Right lung (tissue), 10 donors: ENCODE measurements around the gene XRCC6. TPM values are rescaled to one million over a fixed set of nuclear protein-coding genes. Genes with fewer than 3 reads are reported as not detected.
"Not testable (repeated sequence)": the region's sequence is repeated elsewhere in the genome, so short reads cannot be mapped to it uniquely, and the experiment has no call there.

Source experiments
- DNase-seq, 2 donors: peaks; one replicate each; pipeline ENCODE4 v3.0.0-alpha.2; 2013
- long read RNA-seq, 8 donors: transcript quantifications; one replicate each; lab custom pipeline, GENCODE V29; 2026
- polyA plus RNA-seq, 5 donors: library from polyadenylated mRNA; unstranded; fragments of 120-200 nt; gene quantifications; one replicate each; pipeline versions ENCODE4 v1.2.1 to v1.2.3, GENCODE V29; 2013; ENCODE audit warnings: inconsistent platforms in 1 of 5, low replicate concordance in 1 of 5; ENCODE audit not compliant: insufficient read length in 5 of 5, insufficient read depth in 1 of 5

The XRCC6 gene
- polyA plus RNA-seq, result 100 to 1,000 TPM; 307 to 378 (median 331) TPM
- long read RNA-seq, donor 1, transcript XRCC6-201 (12 exons, 2,709 nt), result minor isoform, 11 of 159 reads
- long read RNA-seq, donor 1, transcript XRCC6-202 (13 exons, 2,296 nt), result major isoform, 80 of 159 reads
- long read RNA-seq, donor 1, partial matches to known transcripts, result 59 of 159 reads
- long read RNA-seq, donor 1, other reads (novel, unspliced or antisense), result 7 of 159 reads
- long read RNA-seq, donor 2, transcript XRCC6-201 (12 exons, 2,709 nt), result minor isoform, 11 of 85 reads
- long read RNA-seq, donor 2, transcript XRCC6-202 (13 exons, 2,296 nt), result major isoform, 56 of 85 reads
- long read RNA-seq, donor 2, partial matches to known transcripts, result 12 of 85 reads
- long read RNA-seq, donor 2, other reads (novel, unspliced or antisense), result 6 of 85 reads
- long read RNA-seq, donor 3, transcript XRCC6-201 (12 exons, 2,709 nt), result minor isoform, 8 of 109 reads
- long read RNA-seq, donor 3, transcript XRCC6-202 (13 exons, 2,296 nt), result major isoform, 53 of 109 reads
- long read RNA-seq, donor 3, partial matches to known transcripts, result 33 of 109 reads
- long read RNA-seq, donor 3, other reads (novel, unspliced or antisense), result 13 of 109 reads
- long read RNA-seq, donor 4, transcript XRCC6-202 (13 exons, 2,296 nt), result major isoform, 38 of 59 reads
- long read RNA-seq, donor 4, transcript XRCC6-201 (12 exons, 2,709 nt), result minor isoform, 8 of 59 reads
- long read RNA-seq, donor 4, partial matches to known transcripts, result 12 of 59 reads
- long read RNA-seq, donor 4, other reads (novel, unspliced or antisense), result 0 of 59 reads
- long read RNA-seq, donor 5, transcript XRCC6-202 (13 exons, 2,296 nt), result major isoform, 67 of 182 reads
- long read RNA-seq, donor 5, transcript XRCC6-201 (12 exons, 2,709 nt), result minor isoform, 18 of 182 reads
- long read RNA-seq, donor 5, partial matches to known transcripts, result 89 of 182 reads
- long read RNA-seq, donor 5, other reads (novel, unspliced or antisense), result 8 of 182 reads
- long read RNA-seq, donor 6, transcript XRCC6-202 (13 exons, 2,296 nt), result major isoform, 73 of 438 reads
- long read RNA-seq, donor 6, transcript XRCC6-201 (12 exons, 2,709 nt), result minor isoform, 21 of 438 reads
- long read RNA-seq, donor 6, partial matches to known transcripts, result 107 of 438 reads
- long read RNA-seq, donor 6, other reads (novel, unspliced or antisense), result 237 of 438 reads
- long read RNA-seq, donor 7, transcript XRCC6-202 (13 exons, 2,296 nt), result major isoform, 67 of 129 reads
- long read RNA-seq, donor 7, transcript XRCC6-201 (12 exons, 2,709 nt), result minor isoform, 8 of 129 reads
- long read RNA-seq, donor 7, partial matches to known transcripts, result 54 of 129 reads
- long read RNA-seq, donor 7, other reads (novel, unspliced or antisense), result 0 of 129 reads
- long read RNA-seq, donor 8, transcript XRCC6-201 (12 exons, 2,709 nt), result minor isoform, 5 of 36 reads
- long read RNA-seq, donor 8, transcript XRCC6-202 (13 exons, 2,296 nt), result major isoform, 25 of 36 reads
- long read RNA-seq, donor 8, partial matches to known transcripts, result 5 of 36 reads
- long read RNA-seq, donor 8, other reads (novel, unspliced or antisense), result 0 of 36 reads

DNA sequence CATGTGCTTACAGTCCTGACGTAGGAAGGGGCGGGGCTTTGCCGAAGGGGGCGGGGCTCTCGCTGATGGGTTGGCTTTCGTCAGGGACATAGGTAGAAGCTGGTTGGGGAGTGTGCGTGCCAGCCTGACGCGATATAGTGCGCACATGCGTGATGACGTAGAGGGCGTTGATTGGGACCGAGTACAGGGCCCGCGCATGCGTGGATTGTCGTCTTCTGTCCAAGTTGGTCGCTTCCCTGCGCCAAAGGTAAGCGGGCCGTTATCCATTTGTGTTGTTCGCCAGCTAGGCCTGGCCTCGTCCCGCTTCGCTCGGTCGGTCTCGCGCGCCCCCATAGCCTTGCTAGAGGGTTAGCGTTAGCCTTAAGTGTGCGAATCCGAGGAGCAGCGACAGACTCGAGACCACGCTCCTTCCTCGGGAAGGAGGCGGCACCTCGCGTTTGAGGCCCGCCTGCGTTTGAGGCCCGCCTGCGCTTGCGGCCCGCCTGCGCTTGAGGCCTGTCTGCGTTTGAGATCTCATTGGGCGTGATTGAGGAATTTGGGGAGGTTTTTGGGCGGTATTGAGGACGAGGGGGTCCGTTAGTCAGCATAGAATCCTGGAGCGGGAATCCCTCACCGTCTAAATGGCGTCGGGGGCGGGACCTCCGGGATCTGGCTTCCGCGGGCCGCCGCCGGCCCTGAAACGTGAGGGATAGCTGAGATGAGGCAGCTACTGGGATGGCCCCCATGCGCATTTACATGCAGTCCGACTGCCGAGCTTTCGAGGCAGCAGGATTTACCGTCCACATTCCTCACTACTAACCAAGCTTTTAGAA, at the start of gene XRCC6:
Gene XRCC6 (plus strand): TSS at position 197 of the 812 bp plus-strand sequence. CDS start 710 bp downstream, outside the sequence.
- peak; percentile 99 to 100 for DNase-seq

DNA sequence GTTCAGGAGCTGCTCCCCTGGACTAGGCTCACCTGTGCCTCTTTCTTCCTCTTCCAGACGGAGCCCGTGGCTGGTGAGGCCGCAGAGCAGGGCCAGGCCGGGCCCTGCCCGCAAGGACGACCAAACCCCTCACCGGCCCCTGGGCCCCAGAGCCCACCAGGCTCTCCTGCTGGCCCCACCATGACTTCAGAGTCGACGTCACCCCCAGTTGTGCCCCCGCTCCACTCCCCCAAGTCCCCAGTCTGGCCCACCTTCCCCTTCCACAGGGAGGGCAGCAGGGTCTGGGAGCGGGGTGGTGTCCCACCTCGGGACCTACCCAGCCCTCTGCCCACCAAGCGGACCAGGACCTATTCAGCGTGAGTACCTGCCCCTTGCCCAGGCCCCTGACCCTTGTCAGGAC, 49.3 kb upstream of the XRCC6 start:
- DNase-seq, result no peak

DNA sequence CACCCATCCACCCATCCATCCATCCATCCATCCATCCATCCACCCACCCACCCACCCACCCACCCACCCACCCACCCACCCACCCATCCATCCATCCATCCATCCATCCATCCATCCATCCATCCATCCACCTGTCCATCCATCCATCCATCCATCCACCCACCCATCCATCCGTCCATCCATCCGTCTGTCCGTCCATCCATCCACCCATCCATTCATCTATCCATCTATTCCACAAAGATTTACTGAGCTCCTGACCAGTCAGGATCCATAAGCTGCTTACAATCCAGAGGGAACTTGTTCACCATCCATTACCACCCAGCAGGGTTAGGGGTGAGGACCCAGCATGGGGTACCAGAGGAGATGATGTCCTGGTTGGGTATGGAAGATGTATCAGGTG, 48.8 kb upstream of the XRCC6 start:
- DNase-seq, result not testable (repeated sequence)

DNA sequence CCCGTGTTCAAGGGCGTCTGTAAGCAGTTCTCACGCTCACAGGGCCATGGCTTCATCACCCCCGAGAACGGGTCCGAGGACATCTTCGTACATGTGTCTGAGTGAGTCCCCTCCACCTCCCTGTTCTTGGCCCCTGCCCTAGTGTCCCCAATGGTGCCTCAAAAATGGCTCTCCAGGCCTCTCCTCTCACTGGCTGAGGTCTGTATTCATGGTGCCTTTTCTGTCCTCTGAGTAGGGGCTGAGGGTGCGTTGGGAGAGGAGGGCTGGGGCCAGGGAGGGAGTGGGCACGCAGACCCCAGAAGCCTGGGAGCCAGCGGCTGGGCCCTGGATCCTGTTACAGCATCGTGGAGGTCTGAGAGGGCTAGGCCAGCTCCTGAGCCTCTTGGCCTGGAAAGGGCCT, 47.4 kb upstream of the XRCC6 start:
- DNase-seq, result no peak

DNA sequence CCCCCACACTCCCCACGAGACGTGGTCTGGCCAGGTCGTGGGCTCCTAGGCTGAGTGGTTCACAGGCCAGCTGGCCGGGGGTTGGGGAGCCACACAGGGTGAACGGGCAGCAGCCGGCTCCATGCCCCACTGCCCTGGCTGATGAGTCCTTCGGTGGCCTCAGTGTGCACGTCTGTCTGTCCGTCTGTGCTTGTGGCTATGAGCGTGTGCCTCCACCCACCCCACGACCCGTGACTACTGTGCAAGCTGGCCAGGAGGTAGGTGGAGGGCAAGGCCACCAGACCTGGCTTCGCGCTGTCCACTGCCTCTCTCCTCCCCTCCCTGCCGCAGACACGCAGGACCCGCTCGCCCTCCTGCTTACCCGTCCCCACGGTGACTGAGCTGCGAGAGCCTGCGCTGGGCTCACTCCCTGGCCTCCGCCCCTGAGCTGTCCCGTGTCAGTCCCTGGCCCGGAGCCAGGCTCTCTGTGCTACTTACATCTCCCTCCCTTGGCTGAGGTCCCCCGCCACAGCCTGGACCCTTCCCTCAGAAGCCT, 46.2 kb upstream of the XRCC6 start:
- DNase-seq, result peak; percentile 68 to 73

DNA sequence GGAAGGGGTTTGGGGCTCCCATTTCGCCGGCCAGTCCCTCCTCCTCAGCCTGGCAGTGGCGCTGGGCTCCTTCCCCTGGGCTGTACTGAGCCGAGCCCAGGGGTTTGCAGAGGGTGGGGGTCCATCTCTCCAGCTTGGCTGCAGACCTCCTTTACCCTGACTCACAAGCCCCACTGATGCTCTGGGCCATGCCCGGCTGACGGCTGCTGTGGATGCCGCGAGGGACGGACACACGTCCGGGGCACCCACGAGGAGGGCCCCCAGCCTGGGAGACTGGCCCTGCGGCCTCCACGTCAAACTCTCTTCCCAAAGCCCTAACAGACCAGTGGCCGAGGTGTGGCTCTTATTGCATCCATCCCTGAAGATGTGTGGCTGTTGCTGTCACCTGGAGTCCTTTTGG, 45.6 kb upstream of the XRCC6 start:
- DNase-seq, result no peak

DNA sequence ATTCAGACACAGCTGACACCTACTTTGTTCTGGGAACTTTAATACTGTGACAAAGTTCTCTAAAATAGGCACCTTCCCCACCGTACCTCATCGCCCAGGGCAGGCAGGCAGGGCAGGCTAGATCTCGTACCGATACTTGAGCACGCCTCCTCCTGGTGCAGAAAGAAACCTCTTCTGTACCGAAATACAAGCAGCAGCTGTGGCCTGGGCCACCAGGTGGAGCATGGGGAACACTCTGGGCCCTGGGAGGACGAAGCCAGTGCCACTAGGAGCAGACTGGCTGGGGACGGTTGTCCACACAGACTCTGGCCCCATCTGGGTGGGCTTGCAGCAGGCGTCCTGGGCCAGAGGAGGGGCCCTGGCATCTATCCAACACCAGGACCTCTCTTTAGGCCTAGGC, 44.2 kb upstream of the XRCC6 start:
- no peak for DNase-seq

DNA sequence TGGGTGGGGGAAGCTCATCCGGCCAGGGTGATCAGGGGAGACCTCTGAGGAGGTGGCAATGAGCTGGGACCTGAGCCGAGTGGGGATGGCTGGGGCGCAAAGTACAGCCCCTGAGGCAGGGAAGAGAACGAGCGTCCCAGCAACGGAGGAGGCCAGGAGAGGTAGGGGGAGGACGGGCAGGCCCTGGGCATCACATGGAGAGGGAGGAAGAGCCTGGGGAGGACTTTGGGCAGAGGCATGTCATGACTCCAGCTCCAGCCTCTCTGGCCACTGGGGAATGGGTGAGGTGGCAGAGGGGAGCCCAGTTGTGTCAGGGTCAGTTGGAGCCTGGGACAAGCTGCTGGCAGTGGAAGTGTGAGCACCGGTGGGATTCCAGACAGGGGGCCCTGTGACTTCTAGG, 43.0 kb upstream of the XRCC6 start:
- DNase-seq, result no peak

DNA sequence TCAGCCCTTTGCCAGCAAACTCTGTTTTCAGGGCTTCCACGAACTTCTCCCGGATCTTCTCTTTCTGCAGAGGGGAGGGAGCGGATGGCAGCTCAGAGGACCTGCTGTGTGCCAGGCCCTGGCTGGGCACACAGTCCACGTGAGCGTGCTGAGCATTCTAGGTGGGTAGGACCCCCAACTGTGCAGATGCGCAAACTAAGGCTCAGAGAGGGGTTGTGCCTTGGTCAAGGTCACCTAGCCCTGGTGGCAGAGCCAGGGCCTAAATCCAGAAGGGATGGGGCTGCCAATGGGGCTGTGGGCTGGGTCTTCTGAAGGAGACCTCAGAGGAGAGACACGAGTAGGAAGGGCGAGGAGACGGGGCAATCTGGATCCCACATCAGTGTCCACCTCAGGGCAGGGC, 42.3 kb upstream of the XRCC6 start:
- no peak for DNase-seq

DNA sequence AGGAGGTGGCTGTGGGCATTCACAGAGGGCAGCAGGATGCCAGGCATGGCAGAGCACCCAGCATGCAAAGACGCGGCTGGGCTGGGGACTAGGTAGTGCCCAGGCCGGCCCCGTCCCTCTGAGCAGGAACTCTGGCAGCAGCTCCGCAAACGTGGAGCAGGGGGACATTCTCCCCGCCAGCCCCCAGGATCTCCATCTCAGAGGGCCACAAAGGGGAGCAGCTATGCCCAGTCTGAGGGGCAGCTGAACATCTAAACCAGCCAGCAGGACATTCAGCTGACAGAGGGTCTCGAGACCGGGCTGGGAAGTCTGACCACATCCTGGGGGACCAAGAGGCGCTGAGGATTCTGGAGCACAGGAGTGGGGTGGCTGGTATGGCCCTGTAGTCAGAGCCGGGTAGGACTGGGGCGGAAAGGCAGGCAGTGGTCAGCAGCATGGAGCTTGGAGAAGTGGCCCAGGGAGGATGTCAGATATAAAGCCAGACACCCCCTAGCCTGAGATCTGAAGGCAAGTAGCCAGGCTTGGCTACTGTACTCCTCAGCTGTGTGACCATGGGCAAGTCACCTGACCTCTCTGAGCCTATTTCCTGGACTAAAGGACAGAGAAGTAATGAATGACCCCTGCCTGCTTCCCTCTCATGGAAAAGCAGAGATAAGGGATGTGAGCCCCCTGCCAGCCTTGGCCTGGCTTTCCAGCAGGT, 41.6 kb upstream of the XRCC6 start:
- no peak for DNase-seq

DNA sequence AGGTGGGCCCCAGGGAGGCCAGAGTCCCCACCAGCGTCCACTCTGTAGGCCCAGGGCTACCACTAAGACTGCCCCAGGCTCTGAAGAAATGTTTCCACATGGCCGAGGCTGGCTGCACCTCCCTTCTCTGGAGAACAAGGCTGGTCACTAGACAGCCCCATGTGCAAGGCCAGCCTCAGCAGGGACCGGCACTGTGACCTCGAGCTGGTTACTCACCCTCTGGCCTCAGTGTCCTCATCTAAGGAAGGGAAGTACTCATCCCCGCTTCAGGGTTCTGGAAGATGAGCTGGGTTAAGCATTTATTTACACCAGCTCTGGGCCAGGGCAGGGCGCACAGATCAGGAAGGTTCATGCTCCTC, 41.1 kb upstream of the XRCC6 start:
- no peak for DNase-seq

DNA sequence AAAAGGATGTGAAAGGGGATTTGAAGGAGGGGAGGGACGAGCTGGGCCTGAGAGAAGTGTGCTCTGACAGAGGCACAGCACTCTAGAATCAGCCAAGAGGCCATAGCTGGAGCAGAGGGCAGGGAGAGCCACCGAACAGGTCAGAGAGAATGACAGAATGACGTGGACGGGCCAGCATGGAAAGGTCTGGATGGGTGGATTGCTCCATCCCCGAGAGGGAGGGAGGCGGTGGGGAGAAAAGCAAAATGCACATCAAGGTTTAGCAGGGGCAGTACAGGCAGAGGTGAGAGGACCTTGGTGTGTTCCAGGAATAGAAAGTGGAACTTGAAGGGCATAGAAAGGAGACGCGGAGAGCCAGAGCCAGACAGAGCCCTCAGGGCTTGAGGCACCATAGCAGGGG, 38.4 kb upstream of the XRCC6 start:
- DNase-seq, result no peak

DNA sequence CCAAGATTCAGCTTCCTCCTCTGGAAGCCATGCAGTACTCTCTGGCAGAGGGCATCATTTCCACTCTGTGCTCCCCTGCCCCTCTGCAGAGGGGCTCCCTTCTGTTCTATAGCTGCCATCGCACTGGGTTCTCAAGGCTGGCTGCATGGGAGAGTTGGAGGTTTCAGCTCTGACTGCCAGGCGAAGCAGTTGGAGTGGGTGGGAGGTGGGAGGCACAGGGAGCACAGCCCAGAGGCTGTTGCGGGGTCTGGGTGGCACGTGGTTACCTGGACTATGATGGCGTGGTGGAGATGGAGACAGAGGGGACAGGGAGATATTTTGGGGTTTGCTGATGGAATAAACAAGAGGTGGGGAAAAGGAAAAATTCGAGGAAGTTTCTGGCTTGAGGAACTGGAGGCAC, 36.2 kb upstream of the XRCC6 start:
- DNase-seq, result no peak

DNA sequence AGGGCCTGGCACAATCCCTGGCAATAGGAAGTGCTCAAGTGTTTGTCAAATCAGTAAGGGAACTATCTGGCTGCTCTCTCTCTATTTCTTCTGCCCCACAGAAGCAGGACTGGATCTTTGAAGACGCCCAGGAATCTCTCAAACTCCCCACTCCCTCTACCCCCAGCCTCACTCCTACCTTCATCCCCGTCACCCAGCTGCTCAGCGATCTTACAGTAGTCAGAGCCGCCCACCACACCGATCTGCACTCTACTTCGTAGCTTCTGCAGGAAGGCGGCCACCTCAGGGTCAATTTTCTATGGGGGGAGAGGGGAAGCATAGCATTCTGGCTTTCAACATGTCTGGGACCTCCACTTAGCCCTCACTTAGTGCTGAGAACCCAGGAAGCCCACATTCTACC, 35.2 kb upstream of the XRCC6 start:
- DNase-seq, result no peak

DNA sequence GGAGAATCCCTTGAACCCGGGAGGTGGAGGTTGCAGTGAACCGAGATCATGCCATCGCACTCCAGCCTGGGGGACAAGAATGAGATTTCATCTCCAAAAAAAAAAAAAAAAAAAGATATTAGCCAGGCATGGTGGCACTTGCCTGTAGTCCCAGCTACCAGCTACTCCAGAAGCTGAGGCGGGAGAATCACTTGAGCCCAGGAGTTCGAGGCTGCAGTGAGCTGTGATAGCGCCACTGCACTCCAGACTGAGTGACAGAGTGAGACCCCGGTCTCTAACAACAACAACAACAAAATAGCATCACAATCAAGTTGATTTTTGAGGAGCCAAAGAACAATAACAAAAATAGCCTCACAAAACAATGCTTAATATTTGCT, 33.8 kb upstream of the XRCC6 start:
- DNase-seq, result no peak

DNA sequence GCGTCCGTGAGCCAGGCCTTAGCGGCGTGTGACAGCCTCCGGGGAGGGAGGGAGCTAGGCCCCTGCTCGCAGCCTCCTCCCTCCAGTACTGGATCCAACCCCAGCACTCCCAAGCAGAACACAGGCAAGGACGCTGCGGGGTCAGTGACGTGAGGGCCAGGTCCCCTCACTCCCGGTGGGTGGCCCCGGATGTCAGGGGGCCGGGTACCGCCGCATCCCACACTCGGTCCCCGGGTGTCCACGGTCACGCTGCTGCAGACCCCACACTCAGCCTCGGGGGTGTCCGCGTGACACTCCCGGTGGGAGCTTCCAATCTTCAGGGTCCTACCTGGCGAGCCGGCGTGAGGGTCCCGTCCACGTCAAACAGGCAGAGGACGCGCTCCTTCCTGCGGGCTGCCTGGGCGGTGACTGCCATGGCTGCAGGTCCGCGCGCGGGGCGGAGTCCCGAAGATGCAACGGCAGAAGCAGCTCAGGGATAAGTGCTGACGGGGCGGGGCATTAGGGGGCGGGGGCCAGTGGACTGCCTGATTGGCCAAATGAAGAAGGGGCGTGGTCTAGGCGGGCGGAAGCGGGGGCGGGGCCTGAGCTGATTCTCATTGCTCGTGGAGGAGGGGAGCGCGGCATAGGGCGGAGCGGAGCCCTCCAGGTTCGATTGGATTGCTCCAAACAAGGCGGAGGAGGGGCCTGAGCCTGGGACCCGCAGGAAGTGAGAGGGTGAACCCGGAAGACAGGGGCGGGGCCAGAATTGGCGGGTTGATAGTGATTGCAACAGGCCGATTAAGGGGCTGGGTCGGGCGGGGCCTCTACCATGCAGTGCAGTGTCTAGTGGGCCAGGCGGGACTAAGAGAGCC, 31.5 kb upstream of the XRCC6 start, which contains the start of gene PMM1:
Gene PMM1 (minus strand): TSS at position 450 of the 851 bp plus-strand sequence. CDS start 35 bp downstream, at position 415.
- peak; percentile 100 for DNase-seq

DNA sequence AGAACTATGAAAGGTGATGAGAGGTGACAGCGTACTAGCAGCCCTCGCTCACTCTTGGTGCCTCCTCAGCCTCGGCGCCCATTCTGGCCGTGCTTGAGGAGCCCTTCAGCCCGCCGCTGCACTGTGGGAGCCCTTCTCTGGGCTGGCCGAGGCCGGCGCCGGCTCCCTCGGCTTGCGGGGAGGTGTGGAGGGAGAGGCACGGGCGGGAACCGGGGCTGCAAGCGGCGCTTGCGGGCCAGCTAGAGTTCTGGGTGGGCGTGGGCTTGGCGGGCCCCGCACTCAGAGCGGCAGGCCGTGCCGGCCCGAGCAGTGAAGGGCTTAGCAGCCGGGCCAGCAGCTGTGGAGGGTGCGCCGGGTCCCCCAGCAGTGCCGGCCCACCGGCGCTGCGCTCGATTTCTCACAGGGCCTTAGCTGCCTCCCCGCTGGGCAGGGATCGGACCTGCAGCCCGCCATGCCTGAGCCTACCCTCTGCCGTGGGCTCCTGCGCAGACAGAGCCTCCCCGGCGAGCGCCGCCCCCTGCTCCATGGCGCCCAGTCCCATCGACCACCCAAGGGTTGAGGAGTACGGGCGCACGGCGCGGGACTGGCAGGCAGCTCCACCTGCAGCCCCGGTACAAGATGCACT, 27.6 kb upstream of the XRCC6 start:
- not testable (repeated sequence) for DNase-seq

DNA sequence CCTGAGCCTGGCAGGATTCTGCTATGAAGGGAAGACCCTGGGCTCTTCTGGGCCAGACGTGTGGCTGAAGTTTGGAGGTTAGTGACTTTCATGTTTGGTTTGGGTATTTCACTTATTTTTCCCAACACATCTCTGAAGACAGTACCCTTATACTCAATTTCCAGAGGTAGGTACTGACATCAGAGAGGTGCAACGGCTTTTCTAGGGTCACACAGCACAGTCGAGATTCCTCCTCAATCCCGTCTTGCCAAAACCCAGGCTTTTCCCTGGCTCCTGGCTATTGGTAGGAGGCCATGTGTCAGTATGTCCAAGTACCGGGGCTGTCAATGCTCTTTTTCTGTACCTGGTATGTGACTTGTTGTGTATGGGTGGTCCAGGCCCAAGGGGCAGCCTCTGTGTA, 25.4 kb upstream of the XRCC6 start:
- no peak for DNase-seq
